WTC11 (cell line): Measurements from ENCODE around the gene PKM. TPM values are rescaled to one million over a fixed set of nuclear protein-coding genes. Genes with fewer than 3 reads are reported as not detected.

Experiments used
- ATAC-seq: fragments of 200-7000 bp; cut with Tn5 transposase; 2 replicates; pipeline ENCODE4 v1.10.0; 2021; ENCODE audit warnings: mild to moderate bottlenecking, moderate library complexity
- CTCF ChIA-PET: fragments of 300-600 bp; sonication (Branson Sonifier 250); formaldehyde crosslinking; loops from one replicate; lab custom pipeline; 2021; ENCODE audit warnings: antibody characterized with exemption; lab: Charles Lee
- POLR2A ChIA-PET: fragments of 350-600 bp; sonication (Branson Sonifier 250); formaldehyde crosslinking; loops from one replicate; lab custom pipeline; 2021; ENCODE audit warnings: antibody characterized with exemption; lab: Charles Lee
- DNase-seq: peaks from one replicate; pipeline ENCODE4 v3.0.0; 2021; ENCODE audit warnings: low spot score
- H3K27ac Mint-ChIP-seq: 2 replicates; pipeline ENCODE4 v1.8.0; 2021; ENCODE audit warnings: mixed read lengths
- H3K27me3 Mint-ChIP-seq: 2 replicates; pipeline ENCODE4 v1.8.0; 2021; ENCODE audit warnings: low read depth, mild to moderate bottlenecking, moderate library complexity, mixed read lengths
- H3K36me3 Mint-ChIP-seq: 2 replicates; pipeline ENCODE4 v1.8.0; 2021; ENCODE audit warnings: mixed read lengths
- H3K4me1 Mint-ChIP-seq: 2 replicates; pipeline ENCODE4 v1.8.0; 2022; ENCODE audit warnings: mixed read lengths
- H3K4me3 Mint-ChIP-seq: 2 replicates; pipeline ENCODE4 v1.8.0; 2021; ENCODE audit warnings: mild to moderate bottlenecking, moderate library complexity, mixed read lengths
- H3K9me3 Mint-ChIP-seq: 2 replicates; pipeline ENCODE4 v1.8.0; 2021; ENCODE audit warnings: mixed read lengths
- CREB1 ChIP-seq: sonication (generic); formaldehyde crosslinking; IDR thresholded peaks from 2 replicates; pipeline ENCODE4 v1.8.0; 2023; ENCODE audit warnings: mild to moderate bottlenecking, missing genetic modification reagents
- EMX1 ChIP-seq: fragments of 250-450 bp; sonication (Bioruptor Pico); IDR thresholded peaks from 2 replicates; pipeline ENCODE4 v1.8.0; 2021; ENCODE audit warnings: mild to moderate bottlenecking
- ETV6 ChIP-seq: sonication (generic); formaldehyde crosslinking; IDR thresholded peaks from 2 replicates; pipeline ENCODE4 v1.8.1; 2022; ENCODE audit warnings: mild to moderate bottlenecking, missing genetic modification reagents
- KAT7 ChIP-seq: sonication (generic); formaldehyde crosslinking; IDR thresholded peaks from 2 replicates; pipeline ENCODE4 v1.8.1; 2023; ENCODE audit warnings: missing genetic modification reagents, mild to moderate bottlenecking, borderline replicate concordance
- NFATC4 ChIP-seq: fragments of 250-450 bp; sonication (Bioruptor Pico); IDR thresholded peaks from 2 replicates; pipeline ENCODE4 v1.9.0; 2021; ENCODE audit warnings: mild to moderate bottlenecking
- SP1 ChIP-seq: sonication (generic); formaldehyde crosslinking; conservative IDR thresholded peaks from 2 replicates; pipeline ENCODE4 v1.8.1; 2022; ENCODE audit warnings: missing genetic modification reagents
- ZBTB21 ChIP-seq: sonication (generic); formaldehyde crosslinking; IDR thresholded peaks from 2 replicates; pipeline ENCODE4 v1.8.1; 2023; ENCODE audit warnings: mild to moderate bottlenecking, missing genetic modification reagents, borderline replicate concordance
- ZNF138 ChIP-seq: sonication (generic); formaldehyde crosslinking; conservative IDR thresholded peaks from 2 replicates; pipeline ENCODE4 v1.8.1; 2022; ENCODE audit warnings: mild to moderate bottlenecking, moderate library complexity, missing genetic modification reagents
- total RNA-seq: library from RNA; stranded (reverse); gene quantifications from 3 replicates; pipeline ENCODE4 v1.2.3, GENCODE V29; 2021
- TF ChIP-seq, protein P1 (sequence below): sonication (generic); formaldehyde crosslinking; IDR thresholded peaks from 2 replicates; pipeline ENCODE4 v1.8.0; 2022; ENCODE audit warnings: mild to moderate bottlenecking, missing genetic modification reagents
- TF ChIP-seq, protein P2 (sequence below): sonication (generic); formaldehyde crosslinking; IDR thresholded peaks from 2 replicates; pipeline ENCODE4 v1.8.1; 2023; ENCODE audit warnings: mild to moderate bottlenecking, missing genetic modification reagents
- TF ChIP-seq, protein P3 (sequence below): sonication (generic); formaldehyde crosslinking; IDR thresholded peaks from 2 replicates; pipeline ENCODE4 v1.8.0; 2023; ENCODE audit warnings: missing genetic modification reagents
- TF ChIP-seq, protein P4 (sequence below): fragments of 250-450 bp; sonication (Bioruptor Pico); IDR thresholded peaks from 2 replicates; pipeline ENCODE4 v1.9.0; 2021; ENCODE audit warnings: mild to moderate bottlenecking, borderline replicate concordance
- TF ChIP-seq, protein P5 (sequence below): sonication (generic); formaldehyde crosslinking; IDR thresholded peaks from 2 replicates; pipeline ENCODE4 v1.8.0; 2022; ENCODE audit warnings: mild to moderate bottlenecking, missing genetic modification reagents
- TF ChIP-seq, protein P6 (sequence below): sonication (generic); formaldehyde crosslinking; IDR thresholded peaks from 2 replicates; pipeline ENCODE4 v1.8.1; 2022; ENCODE audit warnings: low read depth, mild to moderate bottlenecking, moderate library complexity, missing genetic modification reagents, borderline replicate concordance

PKM gene
- total RNA-seq, 1 experiment from 2014 or later, result 858 TPM

DNA sequence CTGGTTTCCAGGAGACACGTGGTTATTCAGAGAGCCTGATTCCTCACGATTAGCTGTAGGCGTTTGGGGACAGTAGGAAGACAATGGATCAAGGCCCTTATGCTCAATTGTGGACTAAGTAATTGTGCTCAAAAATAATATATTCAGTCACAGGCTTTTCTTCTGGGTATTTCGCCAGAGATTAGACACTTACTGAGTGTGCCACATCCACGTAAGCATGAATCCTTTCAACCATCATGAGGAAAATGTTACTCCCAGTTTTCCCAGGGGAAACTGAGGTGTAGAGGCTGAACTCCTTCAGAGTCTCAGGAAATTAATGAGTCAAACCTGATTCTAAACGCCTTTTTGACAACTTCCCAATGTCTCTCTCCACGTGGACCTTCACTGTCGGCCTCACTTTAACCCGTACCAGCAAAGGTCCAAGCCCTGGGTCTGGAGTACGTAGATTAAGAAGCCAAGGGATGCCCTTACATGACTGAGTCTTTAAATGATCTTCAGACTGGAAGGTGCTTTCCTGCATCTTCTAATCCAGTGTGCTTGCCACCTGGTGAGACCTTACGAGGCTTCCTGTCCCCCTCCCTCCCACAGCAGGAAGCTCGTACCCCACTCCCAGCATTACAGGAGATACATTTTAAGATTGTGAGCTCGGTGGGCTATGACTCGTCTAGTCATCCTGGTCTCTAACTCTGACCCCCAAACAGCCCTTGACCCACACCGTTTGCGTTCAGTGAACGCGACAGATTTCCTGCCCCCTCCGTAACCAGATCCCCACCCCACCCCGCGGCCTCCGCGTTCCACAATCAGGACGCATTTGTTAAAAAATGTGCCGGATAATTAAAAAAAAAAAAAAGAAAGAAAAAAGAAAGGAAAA lies 1.7 kb downstream of the PKM start:
- H3K36me3 Mint-ChIP-seq, result peaks cover 24% of the 10 kb centered on the region
- H3K9me3 Mint-ChIP-seq, result no peaks in the 10 kb centered on the region
- H3K27ac Mint-ChIP-seq, result peak overlapping the region; percentile 87
- TF ChIP-seq, protein P1, sequence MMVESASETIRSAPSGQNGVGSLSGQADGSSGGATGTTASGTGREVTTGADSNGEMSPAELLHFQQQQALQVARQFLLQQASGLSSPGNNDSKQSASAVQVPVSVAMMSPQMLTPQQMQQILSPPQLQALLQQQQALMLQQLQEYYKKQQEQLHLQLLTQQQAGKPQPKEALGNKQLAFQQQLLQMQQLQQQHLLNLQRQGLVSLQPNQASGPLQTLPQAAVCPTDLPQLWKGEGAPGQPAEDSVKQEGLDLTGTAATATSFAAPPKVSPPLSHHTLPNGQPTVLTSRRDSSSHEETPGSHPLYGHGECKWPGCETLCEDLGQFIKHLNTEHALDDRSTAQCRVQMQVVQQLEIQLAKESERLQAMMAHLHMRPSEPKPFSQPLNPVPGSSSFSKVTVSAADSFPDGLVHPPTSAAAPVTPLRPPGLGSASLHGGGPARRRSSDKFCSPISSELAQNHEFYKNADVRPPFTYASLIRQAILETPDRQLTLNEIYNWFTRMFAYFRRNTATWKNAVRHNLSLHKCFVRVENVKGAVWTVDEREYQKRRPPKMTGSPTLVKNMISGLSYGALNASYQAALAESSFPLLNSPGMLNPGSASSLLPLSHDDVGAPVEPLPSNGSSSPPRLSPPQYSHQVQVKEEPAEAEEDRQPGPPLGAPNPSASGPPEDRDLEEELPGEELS (CRISPR knock-in tag), result no peak
- TF ChIP-seq, protein P2, sequence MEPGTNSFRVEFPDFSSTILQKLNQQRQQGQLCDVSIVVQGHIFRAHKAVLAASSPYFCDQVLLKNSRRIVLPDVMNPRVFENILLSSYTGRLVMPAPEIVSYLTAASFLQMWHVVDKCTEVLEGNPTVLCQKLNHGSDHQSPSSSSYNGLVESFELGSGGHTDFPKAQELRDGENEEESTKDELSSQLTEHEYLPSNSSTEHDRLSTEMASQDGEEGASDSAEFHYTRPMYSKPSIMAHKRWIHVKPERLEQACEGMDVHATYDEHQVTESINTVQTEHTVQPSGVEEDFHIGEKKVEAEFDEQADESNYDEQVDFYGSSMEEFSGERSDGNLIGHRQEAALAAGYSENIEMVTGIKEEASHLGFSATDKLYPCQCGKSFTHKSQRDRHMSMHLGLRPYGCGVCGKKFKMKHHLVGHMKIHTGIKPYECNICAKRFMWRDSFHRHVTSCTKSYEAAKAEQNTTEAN (CRISPR knock-in tag), result no peak
- TF ChIP-seq, all 79 proteins: peak for 0
- ATAC-seq, result no peak
- Mint-ChIP-seq H3K4me1 (peaks cover 58% of the 10 kb centered on the region), H3K27me3 (peaks cover 24% of the 10 kb centered on the region), H3K4me3 (peak overlapping the region; percentile 99)
- no peak for DNase-seq
- CTCF ChIA-PET, result no interaction called here
- POLR2A ChIA-PET, result interaction anchor here (0.6 to 1.1 kb wide), 4 partner anchors 10 to 990 kb away, joined by 3 to 4 read pairs (median 3); no protein-coding TSS in a partner anchor

DNA sequence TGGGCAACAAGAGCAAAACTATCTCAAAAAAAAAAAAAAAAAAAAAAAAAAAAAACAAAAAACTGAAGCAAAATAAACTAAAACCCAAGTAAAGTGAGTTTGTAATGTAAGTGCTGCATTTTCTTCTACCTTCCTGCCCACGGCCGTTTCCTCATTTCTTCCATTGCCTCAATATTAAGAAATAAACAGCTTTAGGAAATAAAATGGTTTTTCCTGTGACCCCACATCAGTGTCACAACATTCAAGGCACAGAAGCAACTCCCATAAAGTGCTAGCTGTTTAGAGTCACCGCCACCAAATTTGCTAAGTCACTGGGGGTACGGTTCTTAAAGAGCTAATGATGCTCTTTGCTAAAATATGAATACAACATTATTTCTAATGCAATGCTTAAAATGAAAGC lies 3.3 kb downstream of the PKM start:
- DNase-seq, result no peak
- ChIA-PET CTCF (interaction anchor here (0.6 to 1.7 kb wide), 6 partner anchors 14 to 48 kb away, joined by 3 to 9 read pairs (median 6); no protein-coding TSS in a partner anchor), POLR2A (interaction anchor here (1.1 kb wide), 1 partner anchor 30 kb away, joined by 4 read pairs; the partner anchor contains the start of gene GRAMD2A)
- H3K4me3 Mint-ChIP-seq, result peak overlapping the region; percentile 99
- H3K27ac Mint-ChIP-seq, result peak overlapping the region; percentile 76; the same call in 1 of the 2 replicates
- TF ChIP-seq EMX1 (CRISPR knock-in tag) (no peak), ZBTB21 (CRISPR knock-in tag) (no peak), CREB1 (CRISPR knock-in tag) (no peak), ETV6 (CRISPR knock-in tag) (no peak), ZNF138 (CRISPR knock-in tag) (no peak), NFATC4 (CRISPR knock-in tag) (no peak), SP1 (CRISPR knock-in tag) (no peak), KAT7 (CRISPR knock-in tag) (no peak)
- TF ChIP-seq, protein P3, sequence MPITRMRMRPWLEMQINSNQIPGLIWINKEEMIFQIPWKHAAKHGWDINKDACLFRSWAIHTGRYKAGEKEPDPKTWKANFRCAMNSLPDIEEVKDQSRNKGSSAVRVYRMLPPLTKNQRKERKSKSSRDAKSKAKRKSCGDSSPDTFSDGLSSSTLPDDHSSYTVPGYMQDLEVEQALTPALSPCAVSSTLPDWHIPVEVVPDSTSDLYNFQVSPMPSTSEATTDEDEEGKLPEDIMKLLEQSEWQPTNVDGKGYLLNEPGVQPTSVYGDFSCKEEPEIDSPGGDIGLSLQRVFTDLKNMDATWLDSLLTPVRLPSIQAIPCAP, result no peak
- TF ChIP-seq, protein P2 (CRISPR knock-in tag), result no peak
- TF ChIP-seq, protein P4, sequence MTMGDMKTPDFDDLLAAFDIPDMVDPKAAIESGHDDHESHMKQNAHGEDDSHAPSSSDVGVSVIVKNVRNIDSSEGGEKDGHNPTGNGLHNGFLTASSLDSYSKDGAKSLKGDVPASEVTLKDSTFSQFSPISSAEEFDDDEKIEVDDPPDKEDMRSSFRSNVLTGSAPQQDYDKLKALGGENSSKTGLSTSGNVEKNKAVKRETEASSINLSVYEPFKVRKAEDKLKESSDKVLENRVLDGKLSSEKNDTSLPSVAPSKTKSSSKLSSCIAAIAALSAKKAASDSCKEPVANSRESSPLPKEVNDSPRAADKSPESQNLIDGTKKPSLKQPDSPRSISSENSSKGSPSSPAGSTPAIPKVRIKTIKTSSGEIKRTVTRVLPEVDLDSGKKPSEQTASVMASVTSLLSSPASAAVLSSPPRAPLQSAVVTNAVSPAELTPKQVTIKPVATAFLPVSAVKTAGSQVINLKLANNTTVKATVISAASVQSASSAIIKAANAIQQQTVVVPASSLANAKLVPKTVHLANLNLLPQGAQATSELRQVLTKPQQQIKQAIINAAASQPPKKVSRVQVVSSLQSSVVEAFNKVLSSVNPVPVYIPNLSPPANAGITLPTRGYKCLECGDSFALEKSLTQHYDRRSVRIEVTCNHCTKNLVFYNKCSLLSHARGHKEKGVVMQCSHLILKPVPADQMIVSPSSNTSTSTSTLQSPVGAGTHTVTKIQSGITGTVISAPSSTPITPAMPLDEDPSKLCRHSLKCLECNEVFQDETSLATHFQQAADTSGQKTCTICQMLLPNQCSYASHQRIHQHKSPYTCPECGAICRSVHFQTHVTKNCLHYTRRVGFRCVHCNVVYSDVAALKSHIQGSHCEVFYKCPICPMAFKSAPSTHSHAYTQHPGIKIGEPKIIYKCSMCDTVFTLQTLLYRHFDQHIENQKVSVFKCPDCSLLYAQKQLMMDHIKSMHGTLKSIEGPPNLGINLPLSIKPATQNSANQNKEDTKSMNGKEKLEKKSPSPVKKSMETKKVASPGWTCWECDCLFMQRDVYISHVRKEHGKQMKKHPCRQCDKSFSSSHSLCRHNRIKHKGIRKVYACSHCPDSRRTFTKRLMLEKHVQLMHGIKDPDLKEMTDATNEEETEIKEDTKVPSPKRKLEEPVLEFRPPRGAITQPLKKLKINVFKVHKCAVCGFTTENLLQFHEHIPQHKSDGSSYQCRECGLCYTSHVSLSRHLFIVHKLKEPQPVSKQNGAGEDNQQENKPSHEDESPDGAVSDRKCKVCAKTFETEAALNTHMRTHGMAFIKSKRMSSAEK (CRISPR knock-in tag), result no peak
- TF ChIP-seq, protein P5, sequence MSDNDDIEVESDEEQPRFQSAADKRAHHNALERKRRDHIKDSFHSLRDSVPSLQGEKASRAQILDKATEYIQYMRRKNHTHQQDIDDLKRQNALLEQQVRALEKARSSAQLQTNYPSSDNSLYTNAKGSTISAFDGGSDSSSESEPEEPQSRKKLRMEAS (CRISPR knock-in tag), result no peak
- TF ChIP-seq, protein P6, sequence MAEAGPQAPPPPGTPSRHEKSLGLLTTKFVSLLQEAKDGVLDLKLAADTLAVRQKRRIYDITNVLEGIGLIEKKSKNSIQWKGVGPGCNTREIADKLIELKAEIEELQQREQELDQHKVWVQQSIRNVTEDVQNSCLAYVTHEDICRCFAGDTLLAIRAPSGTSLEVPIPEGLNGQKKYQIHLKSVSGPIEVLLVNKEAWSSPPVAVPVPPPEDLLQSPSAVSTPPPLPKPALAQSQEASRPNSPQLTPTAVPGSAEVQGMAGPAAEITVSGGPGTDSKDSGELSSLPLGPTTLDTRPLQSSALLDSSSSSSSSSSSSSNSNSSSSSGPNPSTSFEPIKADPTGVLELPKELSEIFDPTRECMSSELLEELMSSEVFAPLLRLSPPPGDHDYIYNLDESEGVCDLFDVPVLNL (CRISPR knock-in tag), result no peak
- TF ChIP-seq, all 79 proteins: peak for 0
- no peak for ATAC-seq
- Mint-ChIP-seq H3K36me3 (peaks cover 36% of the 10 kb centered on the region), H3K4me1 (peaks cover 69% of the 10 kb centered on the region), H3K9me3 (no peaks in the 10 kb centered on the region), H3K27me3 (peaks cover 8% of the 10 kb centered on the region)
